H1 (cell line): ENCODE results near the gene ZNRF3. TPM values are rescaled to one million over a fixed set of nuclear protein-coding genes. Genes with fewer than 3 reads are reported as not detected.

Source experiments
- CTCF ChIA-PET: fragments of 300-600 bp; sonication (Branson Sonifier 250); formaldehyde crosslinking; loops from one replicate; lab custom pipeline; 2021; ENCODE audit not compliant: partially characterized antibody; lab: Charles Lee
- POLR2A ChIA-PET: fragments of 300-600 bp; sonication (Branson Sonifier 250); formaldehyde crosslinking; loops from one replicate; lab custom pipeline; 2021; ENCODE audit warnings: inconsistent platforms; ENCODE audit not compliant: partially characterized antibody; lab: Charles Lee
- DNase-seq, 2 experiments: peaks; one replicate each; pipeline versions ENCODE4 v3.0.0 to v3.0.0-alpha.2; 2010 to 2022; ENCODE audit warnings: low spot score in 2 of 2, low read depth in 1 of 2, mixed read lengths in 1 of 2
- FAIRE-seq: peaks from 2 replicates; lab custom pipeline; 2011; peaks lifted over from hg19 to GRCh38; lab: Jason Lieb, UNC
- H2AFZ ChIP-seq: 2 replicates; pipeline ENCODE4 v1.8.1; 2012; ENCODE audit warnings: low read length, inconsistent platforms
- H2AK5ac ChIP-seq: 2 replicates; pipeline ENCODE4 v1.6.1; 2013; ENCODE audit warnings: low read depth, low read length
- H2BK120ac ChIP-seq: replicated peaks from 2 replicates; pipeline ENCODE3; 2013; ENCODE audit warnings: low read depth, low read length, inconsistent platforms
- H2BK12ac ChIP-seq: 2 replicates; pipeline ENCODE4 v1.6.1; 2013; ENCODE audit warnings: low read depth, low read length
- H2BK15ac ChIP-seq: 2 replicates; pipeline ENCODE4 v1.6.1; 2013; ENCODE audit warnings: low read length
- H2BK20ac ChIP-seq: 2 replicates; pipeline ENCODE4 v1.6.1; 2013; ENCODE audit warnings: low read length
- H2BK5ac ChIP-seq: 2 replicates; pipeline ENCODE4 v1.6.1; 2013; ENCODE audit warnings: low read depth, low read length
- H3K14ac ChIP-seq: 2 replicates; pipeline ENCODE4 v1.6.1; 2013; ENCODE audit warnings: inconsistent platforms; ENCODE audit not compliant: insufficient read length
- H3K18ac ChIP-seq: 2 replicates; pipeline ENCODE4 v1.6.1; 2013; ENCODE audit warnings: low read length; ENCODE audit errors: extremely low read depth
- H3K23ac ChIP-seq: 2 replicates; pipeline ENCODE4 v1.6.1; 2013; ENCODE audit warnings: inconsistent platforms; ENCODE audit not compliant: insufficient read length
- H3K23me2 ChIP-seq: 2 replicates; pipeline ENCODE4 v1.6.1; 2013; ENCODE audit warnings: low read depth, low read length
- H3K27ac ChIP-seq: 2 replicates; pipeline ENCODE4 v1.6.1; 2011; ENCODE audit warnings: low read depth, low read length, inconsistent platforms
- H3K27me3 ChIP-seq, 4 experiments: replicated peaks in 1 of 4; 1 replicate in 1 of 4; 2 replicates in 3 of 4; pipeline versions ENCODE4 v1.6.1 to v1.8.1; 2011 to 2013; ENCODE audit warnings: low read length in 3 of 4, mild to moderate bottlenecking in 3 of 4, inconsistent platforms in 2 of 4, mixed read lengths in 2 of 4, moderate library complexity in 1 of 4; ENCODE audit not compliant: control insufficient read depth in 3 of 4, insufficient read depth in 3 of 4; ENCODE audit errors: extremely low read depth in 1 of 4
- H3K36me3 ChIP-seq, 4 experiments: 2 replicates each; pipeline versions ENCODE4 v1.6.1 to v1.8.1; 2011 to 2013; ENCODE audit warnings: mild to moderate bottlenecking in 4 of 4, low read length in 3 of 4, moderate library complexity in 2 of 4, control low read depth in 1 of 4, inconsistent platforms in 1 of 4; ENCODE audit not compliant: insufficient read depth in 4 of 4, control insufficient read depth in 2 of 4
- H3K4ac ChIP-seq: replicated peaks from 2 replicates; pipeline ENCODE3; 2013; ENCODE audit warnings: low read length, low read depth, mixed read lengths, inconsistent platforms; ENCODE audit not compliant: insufficient read length
- H3K4me1 ChIP-seq, 4 experiments: replicated peaks in 1 of 4; 1 replicate in 1 of 4; 2 replicates in 3 of 4; pipeline versions ENCODE4 v1.6.1 to v1.8.1; 2011 to 2013; ENCODE audit warnings: low read length in 3 of 4, inconsistent platforms in 2 of 4, mixed read lengths in 1 of 4; ENCODE audit not compliant: insufficient read depth in 4 of 4, control insufficient read depth in 3 of 4
- H3K4me2 ChIP-seq, 2 experiments: 2 replicates each; pipeline versions ENCODE4 v1.6.1 to v1.8.1; 2011 to 2013; ENCODE audit warnings: low read depth in 2 of 2, low read length in 2 of 2, control low read depth in 1 of 2, inconsistent platforms in 1 of 2, mild to moderate bottlenecking in 1 of 2; ENCODE audit not compliant: insufficient read depth in 1 of 2
- H3K4me3 ChIP-seq, 4 experiments: fragments of 200-600, 300-600 bp in 1 of 4; sonication (generic), shearing (Covaris generic), sonication (Bioruptor Twin) in 1 of 4; 2 replicates each; pipeline versions ENCODE4 v1.5.1 to v1.8.1; 2011 to 2016; ENCODE audit warnings: low read length in 4 of 4, low read depth in 3 of 4, control low read depth in 2 of 4, inconsistent platforms in 2 of 4, mild to moderate bottlenecking in 2 of 4, mixed read lengths in 1 of 4, moderate library complexity in 1 of 4; ENCODE audit not compliant: insufficient read depth in 2 of 4; ENCODE audit errors: extremely low read depth in 1 of 4
- H3K56ac ChIP-seq: replicated peaks from 2 replicates; pipeline ENCODE3; 2013; ENCODE audit warnings: low read depth, mild to moderate bottlenecking, mixed read lengths, low read length, inconsistent platforms; ENCODE audit not compliant: insufficient read length
- H3K79me1 ChIP-seq: 2 replicates; pipeline ENCODE4 v1.6.1; 2013; ENCODE audit warnings: low read depth, low read length, control low read depth
- H3K79me2 ChIP-seq, 2 experiments: 2 replicates each; pipeline versions ENCODE4 v1.6.1 to v1.8.1; 2012 to 2013; ENCODE audit warnings: low read length in 2 of 2, mild to moderate bottlenecking in 2 of 2, inconsistent platforms in 1 of 2; ENCODE audit not compliant: insufficient read depth in 2 of 2, control insufficient read depth in 1 of 2
- H3K9ac ChIP-seq, 4 experiments: replicated peaks in 1 of 4; 1 replicate in 1 of 4; 2 replicates in 3 of 4; pipeline versions ENCODE4 v1.6.1 to v1.8.1; 2011 to 2013; ENCODE audit warnings: low read depth in 3 of 4, low read length in 3 of 4, control low read depth in 2 of 4, mild to moderate bottlenecking in 2 of 4, moderate library complexity in 2 of 4, inconsistent platforms in 1 of 4; ENCODE audit errors: extremely low read depth in 1 of 4
- H3K9me3 ChIP-seq, 2 experiments: 2 replicates each; pipeline versions ENCODE4 v1.6.1 to v1.8.1; 2012 to 2013; ENCODE audit warnings: mild to moderate bottlenecking in 2 of 2, moderate library complexity in 2 of 2, control low read depth in 1 of 2, inconsistent platforms in 1 of 2, low read depth in 1 of 2, low read length in 1 of 2, mixed read lengths in 1 of 2; ENCODE audit not compliant: insufficient read depth in 2 of 2
- H4K20me1 ChIP-seq, 2 experiments: replicated peaks in 1 of 2; 2 replicates each; pipeline versions ENCODE3 to v1.8.1; 2011 to 2013; ENCODE audit warnings: inconsistent platforms in 2 of 2, low read length in 2 of 2, mild to moderate bottlenecking in 1 of 2; ENCODE audit not compliant: insufficient read depth in 2 of 2, control insufficient read depth in 1 of 2
- H4K5ac ChIP-seq: 2 replicates; pipeline ENCODE4 v1.6.1; 2013; ENCODE audit warnings: low read length, low read depth, mixed read lengths, inconsistent platforms; ENCODE audit not compliant: insufficient read length
- H4K8ac ChIP-seq: 2 replicates; pipeline ENCODE4 v1.8.0; 2013; ENCODE audit warnings: mild to moderate bottlenecking, moderate library complexity, low read length, inconsistent platforms; ENCODE audit not compliant: insufficient read depth; ENCODE audit errors: extremely low read depth
- H4K91ac ChIP-seq: replicated peaks from 2 replicates; pipeline ENCODE3; 2013; ENCODE audit warnings: low read length, mixed read lengths, inconsistent platforms; ENCODE audit not compliant: insufficient read length
- ASH2L ChIP-seq: fragments of 200-600, 300-600 bp; sonication (generic); IDR thresholded peaks from one replicate; pipeline ENCODE4 v1.7.1; 2017; ENCODE audit warnings: low read length
- CBX8 ChIP-seq: fragments of 300-800, 300-1000 bp; sonication (generic); IDR thresholded peaks from 2 replicates; pipeline ENCODE4 v1.7.1; 2016; ENCODE audit warnings: low read depth, low read length, borderline replicate concordance
- CTCF ChIP-seq, 3 experiments: IDR thresholded peaks; 1 replicate in 2 of 3; 2 replicates in 1 of 3; pipeline versions ENCODE4 v1.5.1 to v1.6.1; 2011; ENCODE audit warnings: low read length in 3 of 3, mild to moderate bottlenecking in 3 of 3, inconsistent platforms in 2 of 3, low read depth in 1 of 3, moderate library complexity in 1 of 3; ENCODE audit not compliant: insufficient read depth in 1 of 3; ENCODE audit errors: control extremely low read depth in 1 of 3
- MAFK ChIP-seq: IDR thresholded peaks from 2 replicates; pipeline ENCODE4 v1.6.1; 2012; ENCODE audit warnings: low read depth, mild to moderate bottlenecking, improper control_type of control experiment, low read length
- MAX ChIP-seq: IDR thresholded peaks from 2 replicates; pipeline ENCODE4 v1.6.1; 2012; ENCODE audit warnings: inconsistent platforms
- RNF2 ChIP-seq: fragments of 200-900, 300-1000 bp; sonication (generic); IDR thresholded peaks from 2 replicates; pipeline ENCODE4 v1.7.1; 2016; ENCODE audit warnings: borderline replicate concordance, low read depth, mild to moderate bottlenecking, antibody characterized with exemption, low read length; ENCODE audit not compliant: poor library complexity, severe bottlenecking; ENCODE audit errors: missing control alignments
- USF2 ChIP-seq: IDR thresholded peaks from 2 replicates; pipeline ENCODE4 v1.6.1; 2011; ENCODE audit warnings: low read length, improper control_type of control experiment
- ZNF274 ChIP-seq: IDR thresholded peaks from 2 replicates; pipeline ENCODE4 v1.7.0; 2012; ENCODE audit warnings: low read length, borderline replicate concordance; ENCODE audit errors: extremely low read depth
- WGBS, 2 experiments: shearing (Covaris generic) in 1 of 2; methylation state at CpG; one replicate each; pipeline versions ENCODE4 v1.1.6 to v1.1.7; 2013 to 2015; ENCODE audit warnings: low lambda C conversion rate in 2 of 2, mixed read lengths in 2 of 2, inconsistent platforms in 1 of 2, low coverage in 1 of 2, missing lambda C conversion rate in 1 of 2; ENCODE audit not compliant: insufficient replicate concordance in 2 of 2, insufficient coverage in 1 of 2, insufficient read length in 1 of 2; ENCODE audit errors: extremely low coverage in 1 of 2, missing lambda C conversion rate in 1 of 2; 5-methylcytosine and 5-hydroxymethylcytosine counted together
- polyA plus RNA-seq, 7 experiments: library from polyadenylated mRNA; depleted of rRNA in 3 of 7; stranded (reverse) in 5 of 7; unstranded in 2 of 7; fragments of >200 nt in 5 of 7; fragments of 200-250 nt in 2 of 7; gene quantifications; 1 replicate in 5 of 7; 2 replicates in 1 of 7; 4 replicates in 1 of 7; pipeline versions ENCODE4 v1.2.1 to v1.2.3, GENCODE V29; 2011 to 2013; ENCODE audit warnings: missing spikeins in 2 of 7, mixed read lengths in 2 of 7
- total RNA-seq: library from RNA; stranded (reverse); fragmentation: NEBNext Ultra II Directional; extraction: Animal tissue kit (Norgen Biotek cat#: 25700); gene quantifications from 2 replicates; pipeline ENCODE4 v1.2.1, GENCODE V29; 2021

The ZNRF3 gene
- total and polyA plus RNA-seq, 2 of the 8 experiments (the other 6 are each of a cell fraction or from before 2014, with no cell fraction given), result 14.1 to 21.7 TPM

DNA sequence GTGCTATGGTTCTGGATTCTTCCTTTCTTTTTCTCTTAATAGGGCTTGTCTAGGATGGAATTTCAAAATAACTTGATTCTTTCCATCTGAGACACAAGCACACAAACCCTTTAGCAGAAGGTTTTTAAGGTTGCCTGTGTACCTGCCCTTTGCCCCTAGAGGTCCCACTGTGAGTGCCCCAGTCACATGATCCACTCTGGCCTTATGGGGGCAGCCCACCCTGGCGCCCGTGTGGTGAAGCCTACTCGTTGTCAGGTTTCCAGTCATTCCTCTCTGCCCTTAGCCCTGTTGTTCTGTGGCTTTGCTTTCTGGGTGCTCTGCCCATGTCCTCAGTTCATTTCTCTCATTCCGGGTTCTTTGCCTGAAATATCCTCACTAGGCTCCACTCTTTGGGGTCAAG is 51.8 kb downstream of the ZNRF3 start:
- no peak overlapping the region for H3K18ac ChIP-seq
- H2AK5ac ChIP-seq, result no peak overlapping the region
- no peak overlapping the region for H3K4ac ChIP-seq
- 86% methylated on average over 4 of the region's 4 CpGs; no CpG with 5 or more reads in 1 of the 2 experiments for WGBS, 2 experiments
- peaks cover 27% of the 10 kb centered on the region for H3K79me1 ChIP-seq
- H3K23ac ChIP-seq, result no peak overlapping the region
- no peaks in the 10 kb centered on the region for H3K9me3 ChIP-seq
- H3K4me3 ChIP-seq, result no peak overlapping the region
- H4K5ac ChIP-seq, result no peak overlapping the region
- H2BK12ac ChIP-seq, result no peak overlapping the region
- peaks cover 4 to 92% of the 10 kb centered on the region in 2 experiments for H3K79me2 ChIP-seq
- H3K4me2 ChIP-seq, result no peak overlapping the region
- no peak overlapping the region for H2AFZ ChIP-seq
- peaks cover 4 to 16% (median 7%) of the 10 kb centered on the region in 4 experiments for H3K4me1 ChIP-seq
- no peak overlapping the region for H2BK20ac ChIP-seq
- peak overlapping the region; percentile 33; the same call in 1 of the 2 replicates for H3K27ac ChIP-seq
- no peak overlapping the region for H2BK5ac ChIP-seq
- H4K20me1 ChIP-seq, result peaks cover 5 to 16% of the 10 kb centered on the region in 2 experiments
- H4K91ac ChIP-seq, result no peak overlapping the region
- no peak overlapping the region; a peak in 1 of 7 replicates for H3K9ac ChIP-seq
- H2BK15ac ChIP-seq, result no peak overlapping the region
- no peaks in the 10 kb centered on the region for H3K23me2 ChIP-seq
- no peak overlapping the region for H3K14ac ChIP-seq
- no peak overlapping the region for H3K56ac ChIP-seq
- FAIRE-seq (no peak), DNase-seq (no peak)
- ChIA-PET CTCF (interaction anchor here (0.6 to 1.9 kb wide), 2 partner anchors 47 to 105 kb away, joined by 3 to 5 read pairs; no protein-coding TSS in a partner anchor), POLR2A (interaction anchor here (0.9 to 1.0 kb wide), 2 partner anchors 41 to 53 kb away, joined by 3 read pairs; no protein-coding TSS in a partner anchor)
- no peaks in the 10 kb centered on the region for H3K27me3 ChIP-seq
- no peaks in the 10 kb centered on the region for H3K36me3 ChIP-seq
- no peak overlapping the region for H2BK120ac ChIP-seq
- no peak overlapping the region for H4K8ac ChIP-seq
- TF ChIP-seq CTCF (IDR thresholded peaks at IDR 0.05; ENCODE audit: control extremely low read depth in 1 of 3, insufficient read depth in 1 of 3, low read depth in 1 of 3, low read length in 3 of 3) (peak in 1 of 3 experiments; percentile 8; a peak in 1 of 4 replicates), MAFK (no peak), CBX8 (no peak), MAX (no peak), RNF2 (no peak), ZNF274 (no peak), USF2 (0 out of 2 replicates have a peak, but pooled peaks have one; percentile 14), ASH2L (no peak)
